Raji (cell line): Measurements from ENCODE around the gene MAGEA6.

Source experiments
- POLR2A ChIP-seq: IDR thresholded peaks from 2 replicates; pipeline ENCODE4 v1.6.1; 2011; ENCODE audit warnings: low read depth, low read length, control low read depth; ENCODE audit not compliant: insufficient read depth

MAGEA6 gene

GRCh38 chrX:152725409-152725808, 44.1 kb downstream of the MAGEA6 start:
- no peak for TF ChIP-seq POLR2A
